H9 (cell line): Measurements from ENCODE around the gene KLHL1. TPM values are rescaled to one million over a fixed set of nuclear protein-coding genes. Genes with fewer than 3 reads are reported as not detected.

Experiments used
- DNase-seq: peaks from one replicate; pipeline ENCODE4 v3.0.0-alpha.2; 2017
- H2AFZ ChIP-seq: one replicate; pipeline ENCODE4 v1.6.1; 2013; ENCODE audit warnings: mild to moderate bottlenecking, low read length, control low read depth, moderate library complexity
- H2AK5ac ChIP-seq: 2 replicates; pipeline ENCODE4 v1.6.1; 2013; ENCODE audit warnings: low read length, control low read depth, mixed read lengths; ENCODE audit not compliant: insufficient read length
- H2BK120ac ChIP-seq: one replicate; pipeline ENCODE4 v1.6.1; 2013; ENCODE audit warnings: low read depth, mild to moderate bottlenecking, low read length, control low read depth, inconsistent platforms; ENCODE audit not compliant: poor library complexity, severe bottlenecking
- H2BK12ac ChIP-seq: 2 replicates; pipeline ENCODE4 v1.6.1; 2013; ENCODE audit warnings: low read length, control low read depth, mixed read lengths, low read depth; ENCODE audit not compliant: insufficient read length
- H2BK15ac ChIP-seq: 2 replicates; pipeline ENCODE4 v1.6.1; 2013; ENCODE audit warnings: low read depth, low read length, control low read depth
- H2BK20ac ChIP-seq: one replicate; pipeline ENCODE4 v1.6.1; 2013; ENCODE audit warnings: low read depth, mild to moderate bottlenecking, low read length, control low read depth, inconsistent platforms; ENCODE audit not compliant: poor library complexity, severe bottlenecking
- H2BK5ac ChIP-seq: 2 replicates; pipeline ENCODE4 v1.6.1; 2013; ENCODE audit warnings: low read length, control low read depth, mixed read lengths; ENCODE audit not compliant: insufficient read length
- H3K14ac ChIP-seq: 2 replicates; pipeline ENCODE4 v1.6.1; 2013; ENCODE audit warnings: low read length, control low read depth; ENCODE audit not compliant: insufficient read depth
- H3K18ac ChIP-seq: 2 replicates; pipeline ENCODE4 v1.6.1; 2013; ENCODE audit warnings: low read depth, mild to moderate bottlenecking, mixed read lengths, low read length, control low read depth; ENCODE audit not compliant: insufficient read length
- H3K23ac ChIP-seq: 2 replicates; pipeline ENCODE4 v1.6.1; 2013; ENCODE audit warnings: low read length, control low read depth, mixed read lengths, low read depth; ENCODE audit not compliant: insufficient read length
- H3K23me2 ChIP-seq: 2 replicates; pipeline ENCODE4 v1.6.1; 2013; ENCODE audit warnings: low read depth, mild to moderate bottlenecking, mixed read lengths, low read length, control low read depth; ENCODE audit not compliant: insufficient read length, poor library complexity, severe bottlenecking
- H3K27ac ChIP-seq: 2 replicates; pipeline ENCODE4 v1.5.1; 2013; ENCODE audit warnings: low read length, control low read depth, mixed read lengths, low read depth; ENCODE audit not compliant: insufficient read length
- H3K27me3 ChIP-seq: 2 replicates; pipeline ENCODE4 v1.6.1; 2013; ENCODE audit warnings: low read length, control low read depth, inconsistent platforms; ENCODE audit not compliant: insufficient read depth
- H3K4ac ChIP-seq: 2 replicates; pipeline ENCODE4 v1.6.1; 2013; ENCODE audit warnings: low read depth, mild to moderate bottlenecking, control low read depth, inconsistent platforms, low read length, moderate library complexity
- H3K4me1 ChIP-seq: 2 replicates; pipeline ENCODE4 v1.6.1; 2013; ENCODE audit warnings: low read length, control low read depth, inconsistent platforms; ENCODE audit not compliant: insufficient read depth
- H3K4me2 ChIP-seq: 2 replicates; pipeline ENCODE4 v1.6.1; 2013; ENCODE audit warnings: low read length, control low read depth, mixed read lengths; ENCODE audit not compliant: insufficient read length, insufficient read depth
- H3K56ac ChIP-seq: 2 replicates; pipeline ENCODE4 v1.6.1; 2013; ENCODE audit warnings: low read depth, mild to moderate bottlenecking, mixed read lengths, low read length, control low read depth; ENCODE audit not compliant: insufficient read length
- H3K79me1 ChIP-seq: 2 replicates; pipeline ENCODE4 v1.6.1; 2013; ENCODE audit warnings: low read depth, mild to moderate bottlenecking, moderate library complexity, low read length, control low read depth, inconsistent platforms; ENCODE audit not compliant: insufficient read depth, poor library complexity, severe bottlenecking
- H3K79me2 ChIP-seq: 2 replicates; pipeline ENCODE4 v1.6.1; 2013; ENCODE audit warnings: low read length, control low read depth, inconsistent platforms; ENCODE audit not compliant: insufficient read depth
- H3K9ac ChIP-seq: 2 replicates; pipeline ENCODE4 v1.6.1; 2013; ENCODE audit warnings: low read length, control low read depth, mixed read lengths; ENCODE audit not compliant: insufficient read length; ENCODE audit errors: extremely low read depth
- H3K9me3 ChIP-seq: one replicate; pipeline ENCODE4 v1.6.1; 2013; ENCODE audit warnings: low read depth, low read length, inconsistent platforms; ENCODE audit not compliant: control insufficient read depth
- H3T11ph ChIP-seq: one replicate; pipeline ENCODE4 v1.6.1; 2013; ENCODE audit warnings: mild to moderate bottlenecking, low read length, control low read depth, inconsistent platforms
- H4K20me1 ChIP-seq: one replicate; pipeline ENCODE4 v1.6.1; 2013; ENCODE audit not compliant: control insufficient read depth, insufficient read length, insufficient read depth
- H4K5ac ChIP-seq: 2 replicates; pipeline ENCODE4 v1.6.1; 2013; ENCODE audit warnings: low read depth, mild to moderate bottlenecking, mixed read lengths, low read length, control low read depth; ENCODE audit not compliant: insufficient read length
- H4K8ac ChIP-seq: replicated peaks from 2 replicates; pipeline ENCODE4 v1.6.1; 2013; ENCODE audit warnings: low read length, control low read depth, mixed read lengths, low read depth; ENCODE audit not compliant: insufficient read length
- H4K91ac ChIP-seq: 2 replicates; pipeline ENCODE4 v1.6.1; 2013; ENCODE audit warnings: low read depth, mild to moderate bottlenecking, moderate library complexity, mixed read lengths, low read length, control low read depth; ENCODE audit not compliant: insufficient read length
- H3K27ac Mint-ChIP-seq, 3 experiments: 2 replicates in 2 of 3; 3 replicates in 1 of 3; pipeline ENCODE4 v1.8.0; 2020 to 2021; ENCODE audit warnings: mixed read lengths in 3 of 3, mild to moderate bottlenecking in 1 of 3, moderate library complexity in 1 of 3
- H3K27me3 Mint-ChIP-seq: 2 replicates; pipeline ENCODE4 v1.8.0; 2021; ENCODE audit warnings: low read depth, mild to moderate bottlenecking, moderate library complexity, mixed read lengths
- H3K36me3 Mint-ChIP-seq, 3 experiments: 2 replicates in 2 of 3; 3 replicates in 1 of 3; pipeline ENCODE4 v1.8.0; 2020 to 2021; ENCODE audit warnings: low read depth in 3 of 3, mixed read lengths in 3 of 3; ENCODE audit not compliant: insufficient read depth in 1 of 3
- H3K4me1 Mint-ChIP-seq, 2 experiments: 2 replicates each; pipeline ENCODE4 v1.8.0; 2020; ENCODE audit warnings: mixed read lengths in 2 of 2
- H3K4me3 Mint-ChIP-seq, 2 experiments: 2 replicates in 1 of 2; 3 replicates in 1 of 2; pipeline ENCODE4 v1.8.0; 2020 to 2021; ENCODE audit warnings: mild to moderate bottlenecking in 2 of 2, mixed read lengths in 2 of 2, moderate library complexity in 1 of 2
- H3K9me3 Mint-ChIP-seq, 2 experiments: 2 replicates in 1 of 2; 3 replicates in 1 of 2; pipeline ENCODE4 v1.8.0; 2020; ENCODE audit warnings: mild to moderate bottlenecking in 2 of 2, mixed read lengths in 2 of 2, moderate library complexity in 1 of 2
- CTCF ChIP-seq: fragments of 200-600 bp; sonication (generic); conservative IDR thresholded peaks from 3 replicates; pipeline ENCODE4 v1.8.0; 2021; ENCODE audit warnings: antibody characterized with exemption, mild to moderate bottlenecking
- total RNA-seq: library from RNA; stranded (reverse); gene quantifications from 2 replicates; pipeline ENCODE4 v1.2.1, GENCODE V29; 2021

Gene KLHL1
- total RNA-seq, 1 experiment from 2014 or later: not detected

DNA sequence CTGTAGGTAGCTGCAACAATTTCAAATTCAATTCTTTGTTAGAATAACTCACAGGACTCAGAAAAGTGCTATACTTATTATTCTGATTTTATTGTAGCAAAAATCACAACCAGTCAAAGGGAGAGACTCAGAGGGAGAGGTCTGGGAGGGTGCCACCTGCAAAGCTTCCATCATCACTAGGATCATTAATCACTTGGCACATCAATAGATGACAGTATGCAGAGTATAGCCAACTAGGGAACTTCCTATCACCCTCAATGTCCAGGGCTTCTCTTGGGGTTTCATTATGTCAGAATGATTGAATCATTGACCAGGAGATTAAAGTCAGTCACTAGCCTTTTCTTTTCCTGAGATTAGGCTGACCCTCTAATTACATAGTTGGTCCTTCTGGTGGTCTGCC, 432.0 kb downstream of the KLHL1 start:
- no peak overlapping the region for H2AK5ac ChIP-seq
- Mint-ChIP-seq H3K27ac (no peak overlapping the region), H3K36me3 (no peaks in the 10 kb centered on the region; a peak in 1 of 7 replicates), H3K9me3 (peaks cover 6 to 9% of the 10 kb centered on the region in 2 experiments; a peak in 3 of 5 replicates), H3K27me3 (no peaks in the 10 kb centered on the region), H3K4me3 (no peak overlapping the region), H3K4me1 (peaks cover 3 to 6% of the 10 kb centered on the region in 2 experiments; a peak in 3 of 4 replicates)
- no peak overlapping the region for H2BK5ac ChIP-seq
- no peak overlapping the region for H4K5ac ChIP-seq
- no peaks in the 10 kb centered on the region for H3K79me2 ChIP-seq
- H4K20me1 ChIP-seq: no peaks in the 10 kb centered on the region
- H3K27ac ChIP-seq: no peak overlapping the region
- no peak overlapping the region for H3K14ac ChIP-seq
- H3K4ac ChIP-seq: no peak overlapping the region
- H2AFZ ChIP-seq: no peak overlapping the region
- no peak for TF ChIP-seq CTCF
- no peak overlapping the region for H3K4me2 ChIP-seq
- H3K9ac ChIP-seq: no peak overlapping the region
- H3K56ac ChIP-seq: no peak overlapping the region
- no peak overlapping the region for H2BK12ac ChIP-seq
- H2BK20ac ChIP-seq: no peak overlapping the region
- no peaks in the 10 kb centered on the region for H3K4me1 ChIP-seq
- no peak for DNase-seq
- no peak overlapping the region for H3T11ph ChIP-seq
- no peak overlapping the region for H3K23ac ChIP-seq
- H2BK15ac ChIP-seq: no peak overlapping the region
- H3K9me3 ChIP-seq: no peaks in the 10 kb centered on the region
- H4K8ac ChIP-seq: no peak overlapping the region
- H3K23me2 ChIP-seq: no peaks in the 10 kb centered on the region
- H4K91ac ChIP-seq: no peak overlapping the region
- H3K27me3 ChIP-seq: no peaks in the 10 kb centered on the region
- H3K18ac ChIP-seq: no peak overlapping the region
- no peak overlapping the region for H2BK120ac ChIP-seq
- no peaks in the 10 kb centered on the region for H3K79me1 ChIP-seq
